Naive thymus-derived CD4-positive, alpha-beta T cell (primary cell): ENCODE results near the gene USP51. TPM values are rescaled to one million over a fixed set of nuclear protein-coding genes. Genes with fewer than 3 reads are reported as not detected.
"Not testable (repeated sequence)": the region's sequence is repeated elsewhere in the genome, so short reads cannot be mapped to it uniquely, and the experiment has no call there.

Experiments
- ATAC-seq: fragments of 150-1000 bp; cut with Tn5 transposase; 2 replicates; pipeline ENCODE4 v1.10.0; 2021; ENCODE audit warnings: mild to moderate bottlenecking, moderate library complexity
- CTCF ChIA-PET: fragments of 350-600 bp; sonication (Branson Sonifier 250); formaldehyde crosslinking; loops from one replicate; lab custom pipeline; 2021; ENCODE audit warnings: antibody characterized with exemption; lab: Charles Lee
- POLR2A ChIA-PET: fragments of 350-600 bp; sonication (Branson Sonifier 250); formaldehyde crosslinking; loops from one replicate; lab custom pipeline; 2021; ENCODE audit warnings: antibody characterized with exemption, inconsistent platforms; lab: Charles Lee
- DNase-seq, 9 donors: peaks; one replicate each; pipeline versions ENCODE4 v3.0.0 to v3.0.0-alpha.2; 2020 to 2022; ENCODE audit warnings: mixed read lengths in 1 of 9
- H3K27ac ChIP-seq: one replicate; pipeline ENCODE4 v1.7.0; 2013; ENCODE audit warnings: mild to moderate bottlenecking, low read depth, low read length, moderate library complexity
- H3K27me3 ChIP-seq, 2 donors: one replicate each; pipeline ENCODE4 v1.7.0; 2013; ENCODE audit warnings: low read length in 2 of 2, mild to moderate bottlenecking in 2 of 2, moderate library complexity in 2 of 2; ENCODE audit not compliant: control insufficient read depth in 2 of 2, insufficient read depth in 2 of 2
- H3K36me3 ChIP-seq, 3 experiments: 1 replicate in 2 of 3; 2 replicates in 1 of 3; pipeline ENCODE4 v1.7.0; 2013; ENCODE audit warnings: low read length in 3 of 3, mild to moderate bottlenecking in 3 of 3, moderate library complexity in 1 of 3; ENCODE audit not compliant: insufficient read depth in 3 of 3, control insufficient read depth in 2 of 3
- H3K4me1 ChIP-seq, 2 donors: one replicate each; pipeline ENCODE4 v1.7.0; 2013; ENCODE audit warnings: low read length in 2 of 2, mild to moderate bottlenecking in 2 of 2, moderate library complexity in 1 of 2; ENCODE audit not compliant: control insufficient read depth in 2 of 2, insufficient read depth in 2 of 2
- H3K4me3 ChIP-seq: 2 replicates; pipeline ENCODE4 v1.7.0; 2013; ENCODE audit warnings: mild to moderate bottlenecking, low read length
- H3K9me3 ChIP-seq, 3 experiments: 1 replicate in 2 of 3; 2 replicates in 1 of 3; pipeline ENCODE4 v1.7.0; 2013; ENCODE audit warnings: low read length in 3 of 3; ENCODE audit not compliant: control insufficient read depth in 2 of 3
- H3K27ac Mint-ChIP-seq, 9 donors: one replicate each; pipeline ENCODE4 v1.8.0; 2020 to 2022; ENCODE audit warnings: mixed read lengths in 9 of 9, mild to moderate bottlenecking in 8 of 9, moderate library complexity in 5 of 9, inconsistent platforms in 2 of 9
- H3K27me3 Mint-ChIP-seq, 5 donors: one replicate each; pipeline ENCODE4 v1.8.0; 2021 to 2022; ENCODE audit warnings: mixed read lengths in 5 of 5, mild to moderate bottlenecking in 1 of 5
- H3K36me3 Mint-ChIP-seq, 5 donors: one replicate each; pipeline ENCODE4 v1.8.0; 2020 to 2022; ENCODE audit warnings: mixed read lengths in 5 of 5, mild to moderate bottlenecking in 3 of 5, inconsistent platforms in 1 of 5
- H3K4me1 Mint-ChIP-seq, 7 donors: one replicate each; pipeline ENCODE4 v1.8.0; 2020 to 2022; ENCODE audit warnings: mixed read lengths in 7 of 7, mild to moderate bottlenecking in 3 of 7, inconsistent platforms in 1 of 7
- H3K4me3 Mint-ChIP-seq, 10 donors: one replicate each; pipeline ENCODE4 v1.8.0; 2020 to 2022; ENCODE audit warnings: mild to moderate bottlenecking in 10 of 10, mixed read lengths in 10 of 10, moderate library complexity in 6 of 10, inconsistent platforms in 2 of 10
- H3K9me3 Mint-ChIP-seq, 11 donors: one replicate each; pipeline ENCODE4 v1.8.0; 2020 to 2022; ENCODE audit warnings: mixed read lengths in 11 of 11, mild to moderate bottlenecking in 4 of 11, inconsistent platforms in 1 of 11, moderate library complexity in 1 of 11
- intact Hi-C, 2 donors: fragments of 100-400 bp; cut with micrococcal nuclease; formaldehyde crosslinking; loops; one replicate each; pipeline ENCODE4 v1.15.1; 2023
- polyA plus RNA-seq, 2 donors: library from polyadenylated mRNA; unstranded; fragments of 300-500 nt; fragmentation: Illumina TruSeq; gene quantifications; one replicate each; pipeline ENCODE4 v1.2.3, GENCODE V29; 2021
- total RNA-seq, 6 experiments: library from RNA in 5 of 6; stranded (reverse) in 5 of 6; gene quantifications; 1 replicate in 5 of 6; 2 replicates in 1 of 6; pipeline ENCODE4 v1.2.3 and lab custom pipeline; 2021 to 2026

USP51 gene
- total and polyA plus RNA-seq, 7 experiments from 2014 or later: 0.20 to 5.2 (median 1.6) TPM

DNA sequence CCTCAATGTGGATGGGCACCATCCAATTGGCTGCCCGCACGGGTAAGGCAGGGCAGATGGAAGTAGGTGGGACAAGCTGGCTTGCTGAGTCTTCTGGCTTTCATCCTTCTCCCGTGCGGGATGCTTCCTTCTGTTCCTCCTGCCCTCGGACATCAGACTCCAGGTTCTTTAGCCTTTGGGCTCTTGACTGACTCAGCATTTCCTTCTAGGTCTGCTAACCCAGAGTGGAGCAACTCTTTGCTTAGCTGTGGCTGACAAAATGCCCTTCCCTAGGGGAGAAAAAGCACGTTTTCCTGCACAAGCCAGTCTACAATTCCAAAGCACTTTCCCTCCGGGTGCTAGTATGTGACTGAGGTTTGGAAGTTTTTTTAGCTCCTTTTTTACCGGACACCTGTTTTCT, 9.7 kb downstream of the USP51 start:
- H3K36me3 ChIP-seq, H3K4me1 Mint-ChIP-seq, POLR2A ChIA-PET, H3K27ac Mint-ChIP-seq, H3K4me3 ChIP-seq, H3K9me3 Mint-ChIP-seq, H3K36me3 Mint-ChIP-seq, H3K27ac ChIP-seq, DNase-seq, ATAC-seq, H3K27me3 ChIP-seq, H3K4me1 ChIP-seq, intact Hi-C loops, H3K27me3 Mint-ChIP-seq, H3K9me3 ChIP-seq, H3K4me3 Mint-ChIP-seq, CTCF ChIA-PET: not testable (repeated sequence)

DNA sequence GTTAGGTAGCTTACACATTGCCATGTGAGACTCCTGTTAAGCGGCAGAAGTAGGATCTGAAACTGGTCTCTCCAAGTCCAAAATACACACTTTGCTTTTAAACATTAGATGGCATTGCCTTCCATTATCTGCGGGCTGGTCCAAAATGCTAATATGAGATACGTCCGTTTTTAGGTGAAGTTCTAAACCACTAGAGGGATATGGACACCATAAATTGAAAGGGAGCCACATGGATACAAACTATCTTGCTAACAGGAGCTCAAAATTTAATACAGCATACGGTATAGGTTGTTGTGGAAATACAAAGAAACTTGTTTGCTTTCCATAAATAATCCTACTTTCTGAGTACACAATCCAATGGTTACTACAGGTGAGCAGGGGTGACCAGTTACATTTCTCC, 23.9 kb downstream of the USP51 start:
- H3K9me3 ChIP-seq, H3K27ac ChIP-seq, ATAC-seq, H3K36me3 ChIP-seq, CTCF ChIA-PET, H3K4me3 Mint-ChIP-seq, H3K27me3 ChIP-seq, DNase-seq, H3K4me1 Mint-ChIP-seq, H3K36me3 Mint-ChIP-seq, H3K9me3 Mint-ChIP-seq, POLR2A ChIA-PET, intact Hi-C loops, H3K4me1 ChIP-seq, H3K4me3 ChIP-seq, H3K27me3 Mint-ChIP-seq, H3K27ac Mint-ChIP-seq: not testable (repeated sequence)

DNA sequence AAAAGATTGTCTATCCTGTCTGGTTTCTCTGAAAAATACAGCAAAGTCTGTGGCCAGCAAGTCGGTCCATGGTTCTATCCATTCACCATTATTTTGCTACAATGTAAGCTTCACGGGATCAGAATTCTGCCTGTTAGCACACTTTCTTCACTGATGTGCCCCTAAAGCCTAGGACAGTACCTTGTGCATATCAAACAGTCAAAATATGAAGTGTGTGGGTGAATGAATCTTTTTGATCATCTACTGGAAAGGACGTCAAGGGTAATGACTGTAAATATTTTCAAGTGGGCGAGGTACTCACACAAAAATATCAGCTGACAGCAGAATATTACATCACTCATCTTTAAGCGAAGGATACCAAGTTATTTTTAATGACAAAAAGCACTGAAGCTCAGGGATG, 24.5 kb downstream of the USP51 start:
- H3K36me3 ChIP-seq, H3K27me3 ChIP-seq, H3K4me1 ChIP-seq, H3K27me3 Mint-ChIP-seq, H3K4me1 Mint-ChIP-seq, H3K4me3 Mint-ChIP-seq, CTCF ChIA-PET, H3K27ac Mint-ChIP-seq, H3K9me3 ChIP-seq, H3K4me3 ChIP-seq, H3K36me3 Mint-ChIP-seq, POLR2A ChIA-PET, H3K27ac ChIP-seq, H3K9me3 Mint-ChIP-seq, ATAC-seq, intact Hi-C loops, DNase-seq: not testable (repeated sequence)

GRCh38 chrX:55464050-55464449, 25.6 kb downstream of the USP51 start:
- H3K27me3 Mint-ChIP-seq, POLR2A ChIA-PET, H3K27ac Mint-ChIP-seq, H3K9me3 ChIP-seq, intact Hi-C loops, DNase-seq, H3K36me3 ChIP-seq, H3K4me3 ChIP-seq, H3K36me3 Mint-ChIP-seq, H3K4me1 ChIP-seq, H3K4me3 Mint-ChIP-seq, H3K9me3 Mint-ChIP-seq, H3K4me1 Mint-ChIP-seq, H3K27ac ChIP-seq, H3K27me3 ChIP-seq, CTCF ChIA-PET: not testable (repeated sequence)
- peak; percentile 65 for ATAC-seq

GRCh38 chrX:55459926-55460325, 29.7 kb downstream of the USP51 start:
- POLR2A ChIA-PET, H3K9me3 ChIP-seq, CTCF ChIA-PET, DNase-seq, intact Hi-C loops, H3K4me3 ChIP-seq, H3K27me3 Mint-ChIP-seq, H3K4me3 Mint-ChIP-seq, H3K27ac Mint-ChIP-seq, H3K36me3 ChIP-seq, H3K4me1 ChIP-seq, H3K9me3 Mint-ChIP-seq, H3K27ac ChIP-seq, ATAC-seq, H3K4me1 Mint-ChIP-seq, H3K36me3 Mint-ChIP-seq, H3K27me3 ChIP-seq: not testable (repeated sequence)

- POLR2A ChIA-PET, H3K36me3 ChIP-seq, H3K9me3 Mint-ChIP-seq, DNase-seq, H3K36me3 Mint-ChIP-seq, H3K27me3 ChIP-seq, H3K4me1 ChIP-seq, ATAC-seq, H3K4me3 Mint-ChIP-seq, H3K4me3 ChIP-seq, H3K27me3 Mint-ChIP-seq, CTCF ChIA-PET, H3K27ac ChIP-seq, intact Hi-C loops, H3K4me1 Mint-ChIP-seq, H3K27ac Mint-ChIP-seq, H3K9me3 ChIP-seq: not testable (repeated sequence)
These were observed 30.2 kb downstream of the USP51 start for GRCh38 chrX:55459426-55459825.

DNA sequence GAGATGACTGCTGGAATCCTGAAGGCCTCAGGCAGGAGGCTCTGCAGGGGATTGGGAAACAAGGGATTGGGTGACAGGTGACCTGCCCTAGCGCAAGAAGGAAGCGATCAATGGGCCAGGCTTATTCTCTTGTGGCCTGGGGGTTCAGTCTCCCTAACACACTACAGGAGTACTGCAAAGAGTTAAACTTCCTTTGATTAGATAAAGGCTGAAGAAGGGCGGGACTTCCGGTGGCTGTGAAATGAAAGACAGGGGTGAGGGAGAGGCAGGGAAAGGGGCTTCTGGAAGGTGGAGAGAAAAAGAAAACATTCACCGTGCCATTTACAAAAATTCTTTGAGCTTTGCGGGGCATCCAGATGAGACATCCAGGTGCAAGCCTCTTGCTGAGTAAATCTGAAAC, 33.9 kb downstream of the USP51 start:
- H3K36me3 Mint-ChIP-seq, ATAC-seq, CTCF ChIA-PET, H3K4me3 Mint-ChIP-seq, POLR2A ChIA-PET, DNase-seq, H3K4me1 ChIP-seq, H3K9me3 ChIP-seq, H3K27ac Mint-ChIP-seq, intact Hi-C loops, H3K27me3 Mint-ChIP-seq, H3K36me3 ChIP-seq, H3K9me3 Mint-ChIP-seq, H3K27ac ChIP-seq, H3K4me3 ChIP-seq, H3K27me3 ChIP-seq: not testable (repeated sequence)
- H3K4me1 Mint-ChIP-seq: peaks cover 2 to 15% (median 13%) of the 10 kb centered on the region in 7 donors
